Type B pancreatic cell (in vitro differentiated cells): ENCODE results near the gene ZNF3. TPM values are rescaled to one million over a fixed set of nuclear protein-coding genes. Genes with fewer than 3 reads are reported as not detected.

Source experiments
- DNase-seq: peaks from one replicate; pipeline ENCODE4 v3.0.0; 2021; ENCODE audit warnings: mixed read lengths; ENCODE audit not compliant: unreplicated experiment; ENCODE audit errors: extremely low spot score
- H3K27ac Mint-ChIP-seq: 2 replicates; pipeline ENCODE4 v1.8.0; 2021; ENCODE audit warnings: mild to moderate bottlenecking, mixed read lengths
- H3K27me3 Mint-ChIP-seq: 2 replicates; pipeline ENCODE4 v1.8.0; 2021; ENCODE audit warnings: mixed read lengths
- H3K36me3 Mint-ChIP-seq: 2 replicates; pipeline ENCODE4 v1.8.0; 2021; ENCODE audit warnings: mixed read lengths
- H3K4me1 Mint-ChIP-seq: one replicate; pipeline ENCODE4 v1.8.0; 2021; ENCODE audit warnings: mixed read lengths; ENCODE audit not compliant: unreplicated experiment
- H3K4me3 Mint-ChIP-seq: 2 replicates; pipeline ENCODE4 v1.8.0; 2021; ENCODE audit warnings: mild to moderate bottlenecking, mixed read lengths
- H3K9me3 Mint-ChIP-seq: 2 replicates; pipeline ENCODE4 v1.8.0; 2021; ENCODE audit warnings: mixed read lengths
- total RNA-seq: library from RNA; stranded (reverse); gene quantifications from 2 replicates; pipeline ENCODE4 v1.2.1, GENCODE V29; 2021; ENCODE audit warnings: low replicate concordance
- TF ChIP-seq, protein P1 (sequence below): fragments of 200-600 bp; sonication (generic); conservative IDR thresholded peaks from 2 replicates; pipeline ENCODE4 v1.5.0; 2021; ENCODE audit warnings: antibody characterized with exemption, mild to moderate bottlenecking

Gene ZNF3
- total RNA-seq, 1 donor from 2014 or later, result 66.6 TPM

- DNase-seq, result no peak
- TF ChIP-seq, protein P1, sequence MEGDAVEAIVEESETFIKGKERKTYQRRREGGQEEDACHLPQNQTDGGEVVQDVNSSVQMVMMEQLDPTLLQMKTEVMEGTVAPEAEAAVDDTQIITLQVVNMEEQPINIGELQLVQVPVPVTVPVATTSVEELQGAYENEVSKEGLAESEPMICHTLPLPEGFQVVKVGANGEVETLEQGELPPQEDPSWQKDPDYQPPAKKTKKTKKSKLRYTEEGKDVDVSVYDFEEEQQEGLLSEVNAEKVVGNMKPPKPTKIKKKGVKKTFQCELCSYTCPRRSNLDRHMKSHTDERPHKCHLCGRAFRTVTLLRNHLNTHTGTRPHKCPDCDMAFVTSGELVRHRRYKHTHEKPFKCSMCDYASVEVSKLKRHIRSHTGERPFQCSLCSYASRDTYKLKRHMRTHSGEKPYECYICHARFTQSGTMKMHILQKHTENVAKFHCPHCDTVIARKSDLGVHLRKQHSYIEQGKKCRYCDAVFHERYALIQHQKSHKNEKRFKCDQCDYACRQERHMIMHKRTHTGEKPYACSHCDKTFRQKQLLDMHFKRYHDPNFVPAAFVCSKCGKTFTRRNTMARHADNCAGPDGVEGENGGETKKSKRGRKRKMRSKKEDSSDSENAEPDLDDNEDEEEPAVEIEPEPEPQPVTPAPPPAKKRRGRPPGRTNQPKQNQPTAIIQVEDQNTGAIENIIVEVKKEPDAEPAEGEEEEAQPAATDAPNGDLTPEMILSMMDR, result no peak
- H3K4me3 Mint-ChIP-seq, result peak overlapping the region; percentile 54
- H3K4me1 Mint-ChIP-seq, result no peaks in the 10 kb centered on the region
- peak overlapping the region; percentile 55 for H3K27ac Mint-ChIP-seq
- peaks cover 22% of the 10 kb centered on the region for H3K9me3 Mint-ChIP-seq
- no peaks in the 10 kb centered on the region for H3K27me3 Mint-ChIP-seq
- H3K36me3 Mint-ChIP-seq, result peaks cover 77% of the 10 kb centered on the region
Measured at GRCh38 chr7:100071018-100071723, 10.4 kb downstream of the ZNF3 start.

- TF ChIP-seq, protein P1, result no peak
- peaks cover 7% of the 10 kb centered on the region for H3K4me1 Mint-ChIP-seq
- no peaks in the 10 kb centered on the region for H3K27me3 Mint-ChIP-seq
- no peak overlapping the region for H3K4me3 Mint-ChIP-seq
- no peak overlapping the region for H3K27ac Mint-ChIP-seq
- peaks cover 16% of the 10 kb centered on the region for H3K9me3 Mint-ChIP-seq
- H3K36me3 Mint-ChIP-seq, result peaks cover 74% of the 10 kb centered on the region
- no peak for DNase-seq
Measured at GRCh38 chr7:100069991-100070390, 11.5 kb downstream of the ZNF3 start.

DNA sequence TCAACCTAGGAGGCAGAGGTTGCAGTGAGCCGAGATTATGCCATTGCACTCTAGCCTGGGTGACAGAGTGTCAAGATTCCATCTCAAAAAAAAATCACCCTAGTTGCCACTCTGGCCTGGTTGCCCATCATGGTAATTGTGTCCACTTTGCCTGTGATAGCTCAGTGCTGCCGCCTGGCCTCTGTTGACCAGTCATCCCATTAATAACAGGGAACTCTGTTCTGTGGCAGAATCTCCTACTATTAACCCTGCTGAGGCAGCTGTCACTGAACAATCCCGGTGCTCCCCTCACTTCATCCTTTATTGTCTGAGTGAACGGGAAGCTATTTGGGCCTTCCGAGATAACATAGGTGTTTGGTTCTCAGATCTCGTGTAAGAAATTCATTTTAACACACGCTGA, 14.6 kb downstream of the ZNF3 start:
- Mint-ChIP-seq H3K4me3 (no peak overlapping the region), H3K9me3 (peaks cover 10% of the 10 kb centered on the region), H3K4me1 (peaks cover 7% of the 10 kb centered on the region), H3K27me3 (no peaks in the 10 kb centered on the region), H3K27ac (peak overlapping the region; percentile 44), H3K36me3 (peaks cover 63% of the 10 kb centered on the region)
- no peak for DNase-seq
- TF ChIP-seq, protein P1, result no peak

DNA sequence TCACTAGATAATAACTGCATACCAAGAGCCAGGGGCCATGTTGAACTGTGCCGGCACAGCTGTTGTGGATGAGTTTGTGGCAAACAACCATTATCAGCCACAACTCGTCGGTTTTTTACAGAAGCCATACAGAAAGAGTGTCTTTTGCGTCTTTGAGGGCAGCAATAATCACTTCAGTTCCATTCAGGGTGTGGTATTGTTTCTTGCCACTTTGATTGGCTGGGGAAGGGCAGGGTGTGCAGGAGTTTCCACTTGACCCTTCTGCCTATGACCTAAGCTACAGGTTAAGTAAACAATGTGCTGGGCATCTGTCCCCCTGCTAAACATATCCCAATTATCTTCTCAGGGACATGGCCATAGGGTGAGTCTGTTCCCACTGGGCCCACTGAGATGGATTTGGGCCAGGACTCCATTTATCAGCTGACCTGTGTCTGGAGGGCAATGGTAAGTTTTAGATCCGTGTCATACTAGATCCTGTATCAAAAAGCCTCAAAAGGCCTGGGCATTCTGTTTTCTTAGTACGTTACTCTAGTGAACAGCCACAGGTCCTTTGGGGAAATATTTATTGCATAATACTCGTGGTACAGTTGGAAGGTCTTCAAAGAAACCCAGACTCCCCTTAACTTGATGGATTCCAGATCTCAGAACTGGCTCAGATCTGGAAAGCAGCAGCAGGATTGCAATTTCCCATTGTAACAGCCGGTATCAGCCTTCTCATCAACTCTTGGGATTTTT, 15.9 kb downstream of the ZNF3 start:
- peak overlapping the region; percentile 53 for H3K27ac Mint-ChIP-seq
- no peak for DNase-seq
- no peaks in the 10 kb centered on the region for H3K27me3 Mint-ChIP-seq
- TF ChIP-seq, protein P1, result no peak
- peaks cover 61% of the 10 kb centered on the region for H3K36me3 Mint-ChIP-seq
- H3K4me1 Mint-ChIP-seq, result peaks cover 7% of the 10 kb centered on the region
- H3K4me3 Mint-ChIP-seq, result peak overlapping the region; percentile 25
- no peaks in the 10 kb centered on the region for H3K9me3 Mint-ChIP-seq

GRCh38 chr7:100064162-100064561, 17.4 kb downstream of the ZNF3 start:
- peaks cover 55% of the 10 kb centered on the region for H3K36me3 Mint-ChIP-seq
- H3K4me3 Mint-ChIP-seq, result no peak overlapping the region
- DNase-seq, result no peak
- peaks cover 7% of the 10 kb centered on the region for H3K4me1 Mint-ChIP-seq
- no peaks in the 10 kb centered on the region for H3K27me3 Mint-ChIP-seq
- TF ChIP-seq, protein P1, result no peak
- H3K9me3 Mint-ChIP-seq, result no peaks in the 10 kb centered on the region
- peak overlapping the region; percentile 50 for H3K27ac Mint-ChIP-seq
